GM12891 (cell line): ENCODE measurements around the gene MRPL37. TPM values are rescaled to one million over a fixed set of nuclear protein-coding genes. Genes with fewer than 3 reads are reported as not detected.

Experiments
- DNase-seq: peaks from one replicate; pipeline ENCODE4 v3.0.0; 2011; ENCODE audit warnings: low spot score; ENCODE audit not compliant: insufficient read length
- FAIRE-seq: peaks from 2 replicates; lab custom pipeline; 2011; peaks lifted over from hg19 to GRCh38; lab: Jason Lieb, UNC
- PAX5 ChIP-seq: IDR thresholded peaks from 2 replicates; pipeline ENCODE4 v1.6.1; 2011; ENCODE audit warnings: low read length, moderate library complexity, mild to moderate bottlenecking; ENCODE audit not compliant: insufficient read depth, severe bottlenecking
- POLR2A ChIP-seq: IDR thresholded peaks from 2 replicates; pipeline ENCODE4 v1.6.1; 2011; ENCODE audit warnings: low read depth, low read length, control low read depth
- POLR2AphosphoS5 ChIP-seq: IDR thresholded peaks from 2 replicates; pipeline ENCODE4 v1.6.1; 2011; ENCODE audit warnings: low read depth, low read length, control low read depth
- POU2F2 ChIP-seq: IDR thresholded peaks from 2 replicates; pipeline ENCODE4 v1.6.1; 2011; ENCODE audit warnings: low read depth, mild to moderate bottlenecking, control low read depth, low read length, moderate library complexity
- SPI1 ChIP-seq: IDR thresholded peaks from 2 replicates; pipeline ENCODE4 v1.6.1; 2011; ENCODE audit warnings: low read depth, low read length, control low read depth
- TAF1 ChIP-seq: IDR thresholded peaks from 2 replicates; pipeline ENCODE4 v1.6.1; 2011; ENCODE audit warnings: low read depth, low read length, control low read depth
- polyA plus RNA-seq: library from polyadenylated mRNA; unstranded; fragments of >200 nt; gene quantifications from one replicate; pipeline ENCODE4 v1.2.1, GENCODE V29; 2012; ENCODE audit warnings: low read depth, missing spikeins, inconsistent platforms; ENCODE audit not compliant: missing spikeins

The MRPL37 gene
- polyA plus RNA-seq: 125 TPM

GRCh38 chr1:54199765-54200518 is at the start of gene MRPL37, which contains the start of gene CYB5RL:
TSS of gene MRPL37 (plus strand) at chr1:54200167. CDS start at chr1:54200244, 77 bp downstream.
TSS of gene CYB5RL (minus strand) at chr1:54200030. CDS start at chr1:54195616, 4,414 bp downstream.
- peak; percentile 92 for DNase-seq
- TF ChIP-seq PAX5 (no peak), POU2F2 (peak; percentile 76), TAF1 (peak; percentile 91), SPI1 (peak; percentile 50), POLR2A (peak; percentile 92), POLR2AphosphoS5 (peak; percentile 86)
- FAIRE-seq: peak; percentile 88

GRCh38 chr1:54151013-54151412 is 49.0 kb upstream of the MRPL37 start:
- no peak for TF ChIP-seq POLR2A
- TF ChIP-seq POLR2AphosphoS5: no peak
- TF ChIP-seq SPI1: no peak
- TF ChIP-seq TAF1: no peak
- no peak for TF ChIP-seq POU2F2
- TF ChIP-seq PAX5: no peak
- DNase-seq (no peak), FAIRE-seq (no peak)

- FAIRE-seq (no peak), DNase-seq (no peak)
- TF ChIP-seq POLR2AphosphoS5 (no peak), SPI1 (no peak)
Observed at GRCh38 chr1:54152696-54153095, 47.3 kb upstream of the MRPL37 start, which contains the start of gene CDCP2. TSS of gene CDCP2 (minus strand) at chr1:54153000. CDS start at chr1:54152922, 78 bp downstream.

GRCh38 chr1:54153535-54154439 is 46.2 kb upstream of the MRPL37 start:
- FAIRE-seq (no peak), DNase-seq (no peak)
- TF ChIP-seq POU2F2 (no peak), POLR2A (no peak), SPI1 (no peak), TAF1 (no peak), POLR2AphosphoS5 (no peak), PAX5 (no peak)

GRCh38 chr1:54156201-54156600 is 43.8 kb upstream of the MRPL37 start:
- no peak for TF ChIP-seq POLR2A
- TF ChIP-seq PAX5: no peak
- no peak for TF ChIP-seq POLR2AphosphoS5
- no peak for TF ChIP-seq POU2F2
- no peak for TF ChIP-seq TAF1
- TF ChIP-seq SPI1: no peak
- DNase-seq (no peak), FAIRE-seq (no peak)

GRCh38 chr1:54156986-54157385 is 43.0 kb upstream of the MRPL37 start:
- TF ChIP-seq TAF1: no peak
- TF ChIP-seq PAX5: no peak
- no peak for TF ChIP-seq POLR2AphosphoS5
- TF ChIP-seq POLR2A: no peak
- no peak for TF ChIP-seq POU2F2
- no peak for TF ChIP-seq SPI1
- no peak for DNase-seq
- FAIRE-seq: no peak

- TF ChIP-seq TAF1: no peak
- TF ChIP-seq POLR2A: no peak
- no peak for TF ChIP-seq POLR2AphosphoS5
- TF ChIP-seq POU2F2: no peak
- TF ChIP-seq SPI1: no peak
- TF ChIP-seq PAX5: no peak
- DNase-seq: no peak
- FAIRE-seq: no peak
Observed at GRCh38 chr1:54157401-54157800, 42.6 kb upstream of the MRPL37 start.

- DNase-seq (no peak), FAIRE-seq (no peak)
- no peak for TF ChIP-seq PAX5
Observed at GRCh38 chr1:54158071-54158470, 41.9 kb upstream of the MRPL37 start.

GRCh38 chr1:54159733-54160316 is 40.1 kb upstream of the MRPL37 start:
- no peak for DNase-seq
- no peak for TF ChIP-seq POLR2AphosphoS5
- no peak for FAIRE-seq

- FAIRE-seq: no peak
- no peak for DNase-seq
- TF ChIP-seq SPI1 (no peak), POU2F2 (no peak), POLR2AphosphoS5 (no peak), TAF1 (no peak), PAX5 (no peak), POLR2A (no peak)
Observed at GRCh38 chr1:54160351-54160750, 39.6 kb upstream of the MRPL37 start.
